ENCODE data around the gene CHSY1.
A peak's percentile ranks its signal among the peaks of the same experiment; 100 is the strongest.

Gene CHSY1

DNA sequence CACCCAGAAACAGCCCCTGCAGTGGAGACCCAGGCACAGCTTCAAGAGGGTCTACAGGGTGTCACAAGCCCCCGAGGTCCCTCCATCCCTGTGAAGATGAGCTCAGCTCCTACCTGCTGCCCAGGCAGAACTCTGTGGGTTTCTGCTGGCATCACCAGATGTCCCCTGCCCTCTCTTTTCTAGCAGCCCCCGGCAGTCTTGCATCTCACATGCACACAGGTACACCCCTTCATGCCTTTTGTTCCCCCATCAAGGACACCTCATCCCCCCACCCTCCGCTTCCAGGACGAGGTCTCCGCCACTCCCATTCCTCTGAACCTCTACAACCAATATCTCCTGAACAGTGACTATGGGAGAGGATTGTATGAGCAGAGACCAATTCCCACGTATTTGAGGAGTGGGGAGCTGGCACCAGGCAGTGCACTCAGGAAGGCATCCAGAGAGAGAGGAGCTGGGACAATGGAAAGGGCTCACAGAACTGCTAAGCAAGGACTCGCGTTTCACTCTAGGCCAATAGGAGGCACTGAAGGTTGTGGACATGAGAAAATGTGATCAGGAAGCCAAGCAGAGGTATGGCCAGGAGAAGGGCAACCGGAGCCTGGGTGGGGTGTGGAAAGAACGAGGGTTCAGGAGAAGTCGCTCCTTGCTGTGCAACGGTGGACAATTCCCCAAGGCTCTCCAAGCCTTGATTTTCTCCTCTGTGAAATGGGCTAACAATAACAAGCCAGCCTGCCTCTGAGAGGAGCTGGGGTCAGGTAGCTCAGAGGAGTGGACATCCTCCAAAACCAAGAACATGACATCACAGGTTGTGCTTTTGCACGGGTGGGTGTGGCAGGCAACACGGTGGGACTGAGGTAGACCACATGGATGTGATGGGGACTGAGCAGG, 115.2 kb downstream of the CHSY1 start:
- no peak overlapping the region for H3K27ac ChIP-seq
- TF ChIP-seq, protein P1, sequence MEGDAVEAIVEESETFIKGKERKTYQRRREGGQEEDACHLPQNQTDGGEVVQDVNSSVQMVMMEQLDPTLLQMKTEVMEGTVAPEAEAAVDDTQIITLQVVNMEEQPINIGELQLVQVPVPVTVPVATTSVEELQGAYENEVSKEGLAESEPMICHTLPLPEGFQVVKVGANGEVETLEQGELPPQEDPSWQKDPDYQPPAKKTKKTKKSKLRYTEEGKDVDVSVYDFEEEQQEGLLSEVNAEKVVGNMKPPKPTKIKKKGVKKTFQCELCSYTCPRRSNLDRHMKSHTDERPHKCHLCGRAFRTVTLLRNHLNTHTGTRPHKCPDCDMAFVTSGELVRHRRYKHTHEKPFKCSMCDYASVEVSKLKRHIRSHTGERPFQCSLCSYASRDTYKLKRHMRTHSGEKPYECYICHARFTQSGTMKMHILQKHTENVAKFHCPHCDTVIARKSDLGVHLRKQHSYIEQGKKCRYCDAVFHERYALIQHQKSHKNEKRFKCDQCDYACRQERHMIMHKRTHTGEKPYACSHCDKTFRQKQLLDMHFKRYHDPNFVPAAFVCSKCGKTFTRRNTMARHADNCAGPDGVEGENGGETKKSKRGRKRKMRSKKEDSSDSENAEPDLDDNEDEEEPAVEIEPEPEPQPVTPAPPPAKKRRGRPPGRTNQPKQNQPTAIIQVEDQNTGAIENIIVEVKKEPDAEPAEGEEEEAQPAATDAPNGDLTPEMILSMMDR (conservative IDR thresholded peaks at IDR 0.05), result no peak

DNA sequence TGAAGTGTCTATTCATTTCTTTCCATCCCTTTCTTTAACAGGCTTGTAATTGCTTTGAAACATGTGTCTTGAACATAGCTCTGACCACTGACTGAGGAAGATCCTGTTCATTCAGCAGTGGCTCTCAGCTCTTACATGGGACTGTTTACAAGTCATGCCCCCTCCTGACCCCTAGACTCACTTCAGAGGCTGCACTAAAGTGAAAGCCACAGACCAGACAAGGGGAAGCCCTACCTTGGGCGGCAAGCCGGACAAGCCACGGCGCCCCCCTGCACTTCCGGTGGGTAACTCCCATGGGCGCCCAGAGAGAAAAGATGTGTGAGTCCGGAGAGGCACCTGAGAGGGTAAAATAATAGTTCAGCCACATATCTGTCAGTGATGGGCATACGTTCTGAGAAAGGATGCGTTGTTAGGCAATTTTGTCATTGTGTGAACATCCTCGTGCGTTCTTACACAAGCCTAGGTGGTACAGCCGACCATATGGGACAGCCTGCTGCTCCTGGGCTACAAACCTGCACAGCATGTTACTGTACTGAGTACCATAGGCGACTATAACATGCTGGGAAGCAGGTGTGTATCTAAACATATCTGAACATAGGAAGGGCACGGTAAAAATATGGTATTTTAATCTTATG, 116.2 kb downstream of the CHSY1 start:
- H3K27ac ChIP-seq, result no peak overlapping the region
- TF ChIP-seq, protein P1 (conservative IDR thresholded peaks at IDR 0.05), result no peak

DNA sequence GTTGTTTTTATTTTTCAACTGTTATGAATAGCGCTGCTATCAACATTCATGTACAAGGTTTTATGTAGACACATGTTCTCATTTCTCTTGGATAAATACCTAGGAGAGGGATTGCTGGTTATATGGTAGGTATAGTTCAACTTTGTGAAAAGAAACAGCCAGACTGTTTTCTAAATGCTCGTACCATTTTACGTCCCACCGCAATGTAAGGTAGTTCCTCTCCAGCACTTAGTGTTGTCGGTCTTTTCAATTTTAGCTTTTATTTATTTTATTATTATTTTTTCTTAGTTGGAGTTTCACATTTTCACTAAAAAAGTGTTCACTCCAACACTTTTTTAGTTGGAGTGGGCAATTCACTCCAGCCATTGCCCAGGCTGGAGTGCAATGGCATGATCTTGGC, 117.1 kb downstream of the CHSY1 start:
- TF ChIP-seq, protein P1 (conservative IDR thresholded peaks at IDR 0.05), result no peak
- H3K27ac ChIP-seq, result no peak overlapping the region

DNA sequence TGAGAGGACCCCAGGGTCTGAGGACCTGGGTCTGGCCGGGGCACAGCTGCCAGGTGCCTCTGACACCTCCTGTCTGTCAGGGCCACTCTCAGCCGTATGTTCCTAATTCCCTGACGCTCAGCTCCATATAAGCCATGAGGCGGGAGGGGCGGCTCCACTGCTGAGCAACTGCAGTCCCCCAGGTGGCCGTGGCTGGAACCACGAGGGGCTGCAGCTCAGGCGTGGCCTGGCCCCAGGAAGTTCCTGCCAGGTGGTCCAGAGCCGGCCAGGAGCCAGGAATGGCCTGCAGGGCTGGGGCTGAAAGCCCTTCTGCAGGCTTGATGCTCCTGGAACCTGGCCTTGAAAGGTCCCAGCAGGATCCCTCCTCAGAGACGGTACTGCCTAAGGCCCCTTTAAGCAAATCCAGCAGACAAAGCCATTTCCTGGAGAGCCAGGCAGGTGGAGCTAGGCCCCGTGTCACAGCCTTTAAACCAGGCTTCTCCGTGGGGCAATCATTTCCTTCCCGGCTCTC, 118.0 kb downstream of the CHSY1 start:
- TF ChIP-seq, protein P1 (conservative IDR thresholded peaks at IDR 0.05), result no peak
- no peak overlapping the region for H3K27ac ChIP-seq

DNA sequence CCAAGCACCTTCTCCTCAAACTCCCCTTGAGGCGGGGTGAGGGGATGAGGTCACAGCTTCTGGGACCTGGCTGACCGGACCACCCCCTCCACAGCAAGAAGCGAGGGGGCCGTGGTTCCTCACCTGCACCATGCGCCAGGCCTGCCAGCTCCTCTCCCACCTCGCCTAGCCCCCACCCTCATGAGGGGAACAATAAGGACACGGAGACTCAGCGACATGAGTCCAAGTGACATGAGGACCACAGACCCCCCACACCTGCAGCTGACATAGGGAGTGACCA, 118.7 kb downstream of the CHSY1 start:
- TF ChIP-seq, protein P1 (conservative IDR thresholded peaks at IDR 0.05), result no peak
- H3K27ac ChIP-seq, result no peak overlapping the region

DNA sequence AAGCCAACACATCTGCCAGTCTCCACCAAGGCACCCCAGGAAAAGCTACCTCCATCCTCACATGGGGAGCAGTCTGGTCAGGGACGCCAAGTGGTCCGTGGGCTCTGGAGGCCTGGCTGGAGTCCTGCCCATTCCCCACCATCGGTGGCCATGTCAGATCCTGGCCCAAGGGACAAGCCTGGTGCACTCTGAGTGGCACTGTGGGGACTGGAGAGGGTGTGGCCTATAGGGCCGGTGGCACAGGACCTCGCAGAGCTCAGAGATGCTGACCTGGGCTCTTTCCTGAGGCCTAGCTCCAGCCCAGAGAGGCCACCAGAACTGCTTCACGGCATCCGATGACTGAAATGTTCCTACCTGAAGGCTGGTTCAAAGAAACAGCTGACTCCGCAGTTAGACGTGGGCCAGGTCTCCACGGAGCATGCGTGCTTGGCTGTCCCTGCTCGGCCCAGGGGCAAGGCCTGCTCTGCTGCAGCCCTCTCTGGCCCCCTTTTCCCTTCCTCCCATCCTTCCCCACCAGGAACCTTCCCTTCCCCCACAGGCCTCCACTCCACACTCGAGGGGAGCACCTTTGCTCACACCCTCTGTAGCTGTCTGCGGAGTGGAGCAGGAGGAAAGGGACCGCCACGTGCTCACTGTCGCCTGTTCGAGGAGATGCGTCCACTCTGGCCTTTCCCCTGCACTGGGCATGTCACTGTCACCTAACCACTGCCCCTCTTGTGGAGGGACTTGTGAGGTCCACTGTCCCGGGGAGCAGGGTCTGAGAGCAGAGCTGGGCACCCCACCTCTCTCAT, 119.3 kb downstream of the CHSY1 start:
- TF ChIP-seq, protein P1 (conservative IDR thresholded peaks at IDR 0.05), result no peak
- peak overlapping the region; percentile 40 for H3K27ac ChIP-seq
